HL-60/S4 treated with retinoic acid at 250 ng/mL for 4 days and 3 days (cell line): ENCODE measurements around the gene LIMS2.

ENCODE experiments used
- in situ Hi-C: fragments of 300-500 bp; cut with MboI; formaldehyde crosslinking; loops from 2 replicates; pipeline ENCODE4 v1.7.0; 2022; ENCODE audit warnings: low sequenced_read_pairs

The LIMS2 gene, protein sequence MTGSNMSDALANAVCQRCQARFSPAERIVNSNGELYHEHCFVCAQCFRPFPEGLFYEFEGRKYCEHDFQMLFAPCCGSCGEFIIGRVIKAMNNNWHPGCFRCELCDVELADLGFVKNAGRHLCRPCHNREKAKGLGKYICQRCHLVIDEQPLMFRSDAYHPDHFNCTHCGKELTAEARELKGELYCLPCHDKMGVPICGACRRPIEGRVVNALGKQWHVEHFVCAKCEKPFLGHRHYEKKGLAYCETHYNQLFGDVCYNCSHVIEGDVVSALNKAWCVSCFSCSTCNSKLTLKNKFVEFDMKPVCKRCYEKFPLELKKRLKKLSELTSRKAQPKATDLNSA

GRCh38 chr2:127675331-127676261, at the start of gene LIMS2:
LIMS2 (minus strand) TSS chr2:127675530; CDS start chr2:127675024, 506 bp downstream.
- in situ Hi-C loops = no loop called here

DNA sequence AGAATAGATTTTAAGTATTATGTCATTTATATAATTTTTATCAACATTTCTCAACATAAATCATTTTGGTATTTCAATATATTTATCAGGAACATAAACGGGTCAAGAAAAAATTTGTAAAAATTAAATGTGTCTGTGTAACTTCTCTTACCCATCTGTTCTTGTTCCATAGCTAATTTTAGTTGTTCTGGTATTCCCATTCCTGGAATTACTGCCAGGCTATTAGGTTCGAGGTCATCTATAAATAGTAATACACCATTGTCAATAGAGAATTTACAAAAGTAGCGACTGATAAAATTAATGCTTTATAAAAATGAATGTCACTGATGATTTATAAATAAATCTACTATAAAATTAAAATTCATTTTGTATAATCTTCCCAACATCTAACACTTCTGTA, 47.5 kb upstream of the LIMS2 start:
- in situ Hi-C loops = no loop called here

GRCh38 chr2:127721978-127722355, 46.6 kb upstream of the LIMS2 start:
- in situ Hi-C loops = no loop called here

DNA sequence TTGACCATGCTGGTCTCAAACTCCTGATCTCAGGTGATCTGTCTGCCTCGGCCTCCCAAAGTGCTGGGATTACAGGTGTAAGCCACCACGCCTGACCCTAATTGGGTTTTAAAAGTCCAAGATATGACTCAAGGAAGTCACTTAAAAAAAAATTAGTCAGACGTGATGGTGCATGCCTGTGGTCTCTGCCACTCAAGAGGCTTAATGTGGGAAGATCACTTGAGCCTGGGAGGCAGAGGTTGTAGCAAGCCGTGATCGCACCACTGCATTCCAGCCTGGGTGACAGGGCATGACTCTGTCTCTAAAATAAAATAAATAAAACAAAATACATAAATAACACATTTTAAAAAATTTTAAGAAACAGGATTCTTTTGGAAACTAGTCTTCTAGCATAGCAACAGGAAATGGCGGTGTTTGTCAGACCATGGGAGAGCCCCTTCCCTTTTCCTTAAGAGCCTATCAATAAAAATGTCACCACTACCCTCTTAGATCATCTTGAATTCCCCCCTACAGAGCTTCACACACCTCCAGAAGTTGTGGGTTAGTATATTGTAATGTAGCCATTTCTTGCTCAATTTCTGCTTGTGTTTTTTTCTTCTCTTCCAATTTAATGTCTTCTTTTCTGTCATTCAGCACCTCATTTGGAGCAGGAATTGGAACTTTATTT, 46.1 kb upstream of the LIMS2 start:
- in situ Hi-C loops = no loop called here

DNA sequence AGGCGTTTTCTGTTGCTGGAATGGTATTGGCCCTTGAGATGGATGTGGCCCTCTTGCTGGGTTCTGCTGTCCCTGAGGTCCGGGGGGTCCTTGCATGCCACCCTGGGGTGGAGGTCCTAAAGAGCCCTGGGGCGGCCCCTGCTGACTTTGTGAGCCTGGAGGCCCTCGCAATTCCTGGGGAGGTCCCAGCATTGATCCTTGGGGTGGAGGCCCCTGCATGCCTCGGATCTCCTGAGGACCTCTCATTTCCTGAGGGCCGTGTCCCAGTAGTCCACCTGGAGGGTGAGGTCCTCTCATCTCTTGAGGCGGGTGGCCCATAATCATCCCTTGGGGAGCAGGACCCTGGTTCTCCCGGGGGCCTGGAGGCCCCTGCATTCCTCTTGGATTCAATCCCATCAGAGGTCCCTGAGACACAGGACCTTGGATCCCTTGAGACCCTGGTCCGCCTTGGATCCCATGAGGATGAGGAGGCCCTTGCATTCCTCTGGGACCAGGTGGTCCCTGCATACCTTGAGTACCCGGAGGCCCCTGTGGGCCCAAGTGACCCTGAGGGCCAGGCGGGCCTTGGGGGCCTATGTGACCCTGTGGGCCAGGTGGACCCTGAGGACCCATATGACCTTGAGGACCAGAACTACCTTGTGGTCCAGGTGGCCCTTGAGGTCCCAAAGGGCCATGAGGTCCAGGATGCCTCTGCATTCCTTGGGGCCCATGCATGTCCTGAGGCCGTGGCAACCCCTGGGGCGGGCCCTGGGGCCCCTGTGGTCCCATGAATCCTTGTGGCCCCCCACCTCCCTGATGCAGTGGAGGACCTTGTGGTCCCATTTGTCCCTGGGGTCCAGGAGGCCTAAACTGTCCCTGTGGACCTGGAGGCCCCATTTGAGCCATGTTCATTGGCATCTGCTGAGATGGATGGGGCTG, 44.2 kb upstream of the LIMS2 start:
- in situ Hi-C loops = no loop called here

- in situ Hi-C loops = no loop called here
These were observed 42.9 kb upstream of the LIMS2 start for GRCh38 chr2:127718271-127718670.

DNA sequence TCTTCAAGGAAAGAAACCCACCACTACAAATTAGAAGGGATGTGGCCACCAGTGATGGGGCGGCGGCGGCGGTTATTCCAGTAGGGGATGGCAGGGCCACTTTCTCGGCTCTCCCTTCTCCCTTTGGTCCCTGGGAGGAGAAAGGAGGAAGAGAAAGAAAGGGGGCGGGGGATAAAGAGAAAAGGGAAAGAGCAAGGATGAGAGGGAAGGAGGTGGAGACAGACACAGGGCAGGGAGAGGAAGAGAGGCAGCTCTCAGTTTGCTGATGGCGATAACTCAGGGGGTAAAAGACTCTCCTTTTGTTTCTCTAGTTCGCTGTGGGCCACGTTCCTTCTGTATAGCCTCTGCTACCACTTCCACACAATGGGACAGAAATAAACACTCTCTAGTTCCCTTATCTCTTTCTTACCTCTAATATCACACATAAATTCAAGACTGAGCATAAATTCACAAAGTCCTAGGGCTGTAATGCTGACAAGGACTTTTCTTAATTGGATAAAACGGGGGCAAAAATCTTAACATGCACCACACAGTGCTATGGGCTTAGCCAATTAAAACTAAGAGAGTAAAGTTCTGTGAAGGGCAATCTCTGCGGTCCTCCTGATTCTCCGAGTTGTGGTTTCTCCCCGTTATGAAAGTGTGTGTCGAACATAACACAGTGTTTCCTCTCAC, 40.6 kb upstream of the LIMS2 start:
- in situ Hi-C loops = no loop called here

DNA sequence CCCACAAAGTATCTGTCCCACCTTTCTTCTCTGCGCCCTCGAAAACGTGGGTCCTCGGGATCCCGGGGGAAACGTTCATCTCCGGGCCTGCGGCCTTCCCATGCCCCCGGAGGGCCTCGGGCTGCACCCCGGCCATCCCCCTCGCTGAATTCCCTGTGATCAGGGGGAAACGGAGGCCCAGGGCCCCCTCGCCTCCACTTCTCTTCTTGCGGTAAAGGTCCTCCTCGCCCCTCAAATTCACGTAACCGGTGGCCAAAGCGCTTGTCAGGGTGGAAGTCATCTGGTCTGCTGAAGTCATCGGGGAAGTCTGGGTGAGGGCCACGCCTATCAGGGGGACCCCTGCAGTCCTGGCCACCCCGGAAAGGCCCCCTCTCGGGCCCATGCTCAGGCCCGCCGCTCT, 38.2 kb upstream of the LIMS2 start:
- in situ Hi-C loops = no loop called here

DNA sequence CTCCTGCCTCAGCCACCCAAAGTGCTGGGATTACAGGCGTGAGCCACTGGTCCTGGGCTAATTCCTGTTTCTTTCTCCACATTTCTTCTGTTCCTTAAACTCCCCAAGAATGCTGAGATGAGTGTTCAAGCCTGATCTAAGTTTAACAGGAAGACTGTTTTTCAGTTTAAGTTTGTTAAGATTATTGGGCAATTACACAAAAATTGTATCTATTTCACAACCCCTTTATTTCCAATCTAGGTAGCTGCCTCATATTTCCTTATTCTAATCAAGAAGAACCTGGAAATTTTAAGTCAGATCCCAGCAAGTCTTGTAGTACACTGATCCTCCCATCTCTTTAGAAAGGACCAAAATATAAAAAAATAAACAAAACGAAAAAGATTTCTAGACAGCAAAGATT, 37.7 kb upstream of the LIMS2 start:
- in situ Hi-C loops = no loop called here

DNA sequence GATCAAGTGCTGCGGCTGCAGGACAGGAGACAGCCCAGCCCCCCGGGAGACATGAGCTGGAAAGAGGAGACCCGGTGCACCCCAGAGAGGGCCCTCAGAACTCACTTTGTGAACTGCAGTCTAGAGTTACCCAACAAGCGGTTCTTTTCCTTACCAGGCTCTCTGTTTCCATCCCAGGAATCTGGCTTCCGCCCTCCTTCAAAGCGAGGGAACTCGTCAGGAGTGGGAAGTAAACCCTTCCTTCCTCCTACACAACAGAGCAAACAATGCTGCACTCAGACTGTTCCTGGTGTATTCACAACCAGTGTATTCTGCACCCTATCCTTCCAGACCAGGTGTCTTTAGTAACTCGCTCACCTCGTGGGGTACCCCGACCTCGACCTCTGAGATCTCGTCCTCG, 34.0 kb upstream of the LIMS2 start:
- in situ Hi-C loops = no loop called here

- in situ Hi-C loops = no loop called here
These were observed 32.7 kb upstream of the LIMS2 start for GRCh38 chr2:127707890-127708648.

DNA sequence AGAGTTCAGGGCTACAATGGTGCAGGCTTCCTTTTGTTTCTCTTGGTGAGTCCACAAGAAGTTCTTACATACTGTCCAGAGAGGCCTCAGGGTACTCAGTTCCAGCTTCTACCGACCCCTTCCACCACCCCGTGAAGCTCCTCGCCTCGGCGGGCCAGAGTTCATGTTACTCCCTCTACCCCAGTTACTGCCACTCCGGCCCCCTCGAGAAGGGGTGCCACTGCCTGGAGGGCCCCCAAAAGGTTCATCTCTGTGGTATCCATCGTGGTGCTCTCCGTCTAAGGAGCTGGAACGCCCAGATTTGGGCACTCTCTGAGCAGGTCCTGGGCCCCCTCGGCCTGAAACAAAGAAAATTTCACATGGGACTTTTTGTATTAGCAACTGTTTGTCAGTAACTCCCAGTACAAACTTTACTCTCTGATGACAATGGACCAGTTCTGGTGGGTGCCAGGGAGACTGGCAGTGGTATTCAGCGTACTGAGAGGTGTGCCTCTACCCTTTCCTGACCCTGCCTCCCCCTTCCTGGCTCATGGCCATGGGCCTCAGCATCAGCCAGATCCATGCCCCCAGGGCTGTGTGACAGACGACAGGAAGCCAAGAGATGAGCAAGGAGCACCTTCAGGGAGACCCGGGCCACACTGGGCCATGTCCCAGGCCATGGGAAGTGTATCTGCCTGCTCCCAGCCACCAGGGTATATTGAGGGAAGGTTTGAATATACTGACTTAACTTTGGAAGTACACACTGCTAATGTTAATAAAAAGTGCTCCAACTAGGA, 31.1 kb upstream of the LIMS2 start:
- in situ Hi-C loops = no loop called here

- in situ Hi-C loops = no loop called here
These were observed 30.2 kb upstream of the LIMS2 start for GRCh38 chr2:127705391-127706065.

DNA sequence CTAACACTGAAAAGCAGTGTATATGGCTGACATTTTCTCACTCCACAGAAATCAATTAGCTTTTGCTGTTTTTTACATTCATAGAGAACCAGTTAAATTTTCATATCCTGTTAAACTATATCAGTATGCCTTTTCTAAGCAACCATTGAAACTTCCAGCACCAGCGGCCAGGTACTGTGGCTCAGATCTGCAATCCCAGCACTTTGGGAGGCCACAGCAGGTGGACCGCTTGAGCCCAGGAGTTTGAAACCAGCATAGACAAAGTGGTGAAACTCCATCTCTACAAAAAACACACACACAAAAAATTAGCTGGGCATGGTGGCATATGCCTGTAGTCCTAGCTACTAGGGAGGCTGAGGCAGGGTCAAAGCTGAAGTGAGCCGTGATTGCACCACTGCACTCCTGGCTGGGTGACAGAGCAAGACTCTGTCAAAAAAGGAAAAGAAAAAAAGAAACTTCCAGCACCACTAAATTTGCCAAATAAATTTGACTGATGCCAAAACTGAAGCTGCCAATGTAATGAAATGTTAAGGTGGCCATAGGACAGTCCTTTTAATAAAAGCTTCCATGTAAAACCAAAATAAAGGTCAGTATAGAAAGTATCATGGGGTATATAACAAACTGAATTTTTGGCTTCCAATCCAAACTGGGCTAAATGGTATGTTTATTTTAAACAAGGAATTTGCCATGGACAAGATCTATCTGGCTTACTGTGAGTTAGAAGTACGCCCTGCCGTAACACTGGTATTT, 29.5 kb upstream of the LIMS2 start:
- in situ Hi-C loops = no loop called here

DNA sequence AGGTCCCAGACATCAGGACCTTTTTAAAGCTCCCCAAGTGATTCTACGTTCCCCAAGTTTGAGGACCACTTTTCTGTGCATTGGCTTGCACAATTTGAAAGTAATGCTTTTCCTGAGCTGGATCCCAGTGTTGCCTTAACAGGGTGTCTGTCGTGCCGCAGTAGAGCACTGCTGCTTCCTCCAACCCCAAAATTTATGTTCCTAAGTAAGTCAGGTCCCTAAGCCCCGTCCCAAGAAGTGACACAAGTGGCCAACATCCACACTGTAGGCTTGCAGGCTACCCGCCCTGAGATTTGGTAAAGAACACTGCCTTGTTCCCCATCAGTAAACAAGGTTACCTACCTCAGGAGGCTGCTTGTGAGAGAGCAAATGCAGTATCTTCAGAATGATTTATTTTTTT, 28.0 kb upstream of the LIMS2 start:
- in situ Hi-C loops = no loop called here

DNA sequence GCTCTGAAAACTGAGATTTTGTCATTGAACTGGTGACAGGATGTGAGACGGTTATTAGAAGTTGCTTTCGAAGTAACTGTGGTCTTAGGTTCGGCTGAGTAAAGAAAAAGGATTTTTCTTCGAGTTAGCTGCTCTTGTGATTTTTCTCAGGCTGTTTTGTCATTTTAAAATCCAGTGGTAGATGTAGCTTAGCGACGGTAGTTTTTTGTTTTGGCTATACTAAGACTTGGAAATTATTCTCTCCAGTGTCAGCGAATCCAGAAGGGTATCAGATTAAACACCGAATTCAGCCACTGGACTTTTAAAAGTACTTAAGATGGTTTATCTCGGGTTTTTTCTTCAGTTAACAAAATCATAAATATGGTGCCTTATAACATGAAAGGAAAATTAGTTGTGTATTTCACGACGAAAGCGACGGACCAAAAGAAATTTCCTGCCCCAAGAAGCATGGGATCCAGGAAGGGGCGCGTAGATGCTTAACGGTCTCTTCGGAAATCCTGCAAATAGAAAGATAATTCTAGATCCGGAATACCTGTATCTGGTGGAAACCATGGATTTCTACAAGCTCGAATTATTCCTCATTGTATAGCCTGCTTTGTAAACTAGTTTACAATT, 27.2 kb upstream of the LIMS2 start:
- in situ Hi-C loops = no loop called here
